ES-I3 (cell line): ENCODE measurements around the gene FEZF2.

Experiments
- H3K36me3 ChIP-seq: 2 replicates; pipeline ENCODE4 v1.6.1; 2013; ENCODE audit warnings: mild to moderate bottlenecking, low read length, control low read depth, moderate library complexity; ENCODE audit not compliant: insufficient read depth
- H3K4me1 ChIP-seq: 2 replicates; pipeline ENCODE4 v1.6.1; 2013; ENCODE audit warnings: mild to moderate bottlenecking, control low read depth, low read length; ENCODE audit not compliant: insufficient read depth
- H3K9ac ChIP-seq: 2 replicates; pipeline ENCODE4 v1.6.1; 2013; ENCODE audit warnings: low read depth, mild to moderate bottlenecking, low read length, moderate library complexity
- H3K9me3 ChIP-seq: 2 replicates; pipeline ENCODE4 v1.6.1; 2013; ENCODE audit warnings: mild to moderate bottlenecking, low read length, moderate library complexity; ENCODE audit not compliant: control insufficient read depth, insufficient read depth

FEZF2 gene

DNA sequence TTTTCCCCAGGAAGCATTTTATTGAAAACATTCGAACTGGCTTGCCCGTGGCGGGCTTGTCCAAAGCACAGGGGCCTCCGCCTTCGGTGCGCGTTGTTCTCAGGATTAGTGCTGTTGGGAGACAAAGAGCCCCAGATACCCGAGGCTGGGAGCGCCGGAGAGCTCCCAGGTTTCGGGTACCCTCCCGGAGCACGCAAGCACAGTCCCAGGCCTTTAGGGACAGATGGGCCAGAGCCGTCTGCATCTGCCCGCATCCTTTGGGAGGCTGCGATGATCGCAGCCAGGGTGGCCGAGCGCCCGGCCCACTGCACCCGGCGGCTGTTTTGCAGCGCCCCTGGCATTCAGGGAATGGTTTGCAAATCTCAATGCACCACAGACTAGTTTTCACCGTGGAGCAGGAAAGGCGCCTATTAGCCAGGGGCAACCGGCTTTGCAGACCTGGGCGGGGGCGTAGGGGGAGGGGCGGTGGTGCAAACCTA is 5.0 kb upstream of the FEZF2 start:
- H3K9me3 ChIP-seq: no peaks in the 10 kb centered on the region; the same call in 1 of the 2 replicates
- H3K36me3 ChIP-seq: no peaks in the 10 kb centered on the region
- H3K9ac ChIP-seq: peak overlapping the region; percentile 31; the same call in 1 of the 2 replicates
- H3K4me1 ChIP-seq: peaks cover 27% of the 10 kb centered on the region

- Histone ChIP-seq H3K9ac (peak overlapping the region; percentile 11; the same call in 1 of the 2 replicates), H3K4me1 (peaks cover 27% of the 10 kb centered on the region), H3K9me3 (no peaks in the 10 kb centered on the region; the same call in 1 of the 2 replicates), H3K36me3 (no peaks in the 10 kb centered on the region)
Measured at GRCh38 chr3:62376906-62377877, 3.8 kb upstream of the FEZF2 start.

GRCh38 chr3:62376454-62376720 is 3.0 kb upstream of the FEZF2 start:
- Histone ChIP-seq H3K9ac (no peak overlapping the region), H3K4me1 (peaks cover 27% of the 10 kb centered on the region), H3K9me3 (no peaks in the 10 kb centered on the region; the same call in 1 of the 2 replicates), H3K36me3 (no peaks in the 10 kb centered on the region)

- Histone ChIP-seq H3K36me3 (no peaks in the 10 kb centered on the region), H3K9ac (no peak overlapping the region), H3K4me1 (peaks cover 32% of the 10 kb centered on the region), H3K9me3 (no peaks in the 10 kb centered on the region)
Measured at GRCh38 chr3:62375655-62376453, 2.5 kb upstream of the FEZF2 start.

GRCh38 chr3:62374341-62375218 is 1.2 kb upstream of the FEZF2 start:
- Histone ChIP-seq H3K9me3 (no peaks in the 10 kb centered on the region), H3K9ac (peak overlapping the region; percentile 28; the same call in 1 of the 2 replicates), H3K4me1 (peaks cover 38% of the 10 kb centered on the region), H3K36me3 (no peaks in the 10 kb centered on the region)

- no peaks in the 10 kb centered on the region for H3K36me3 ChIP-seq
- peaks cover 31% of the 10 kb centered on the region for H3K4me1 ChIP-seq
- no peaks in the 10 kb centered on the region for H3K9me3 ChIP-seq
- peak overlapping the region; percentile 28; the same call in 1 of the 2 replicates for H3K9ac ChIP-seq
Measured at GRCh38 chr3:62373714-62374333, 474 bp upstream of the FEZF2 start.

DNA sequence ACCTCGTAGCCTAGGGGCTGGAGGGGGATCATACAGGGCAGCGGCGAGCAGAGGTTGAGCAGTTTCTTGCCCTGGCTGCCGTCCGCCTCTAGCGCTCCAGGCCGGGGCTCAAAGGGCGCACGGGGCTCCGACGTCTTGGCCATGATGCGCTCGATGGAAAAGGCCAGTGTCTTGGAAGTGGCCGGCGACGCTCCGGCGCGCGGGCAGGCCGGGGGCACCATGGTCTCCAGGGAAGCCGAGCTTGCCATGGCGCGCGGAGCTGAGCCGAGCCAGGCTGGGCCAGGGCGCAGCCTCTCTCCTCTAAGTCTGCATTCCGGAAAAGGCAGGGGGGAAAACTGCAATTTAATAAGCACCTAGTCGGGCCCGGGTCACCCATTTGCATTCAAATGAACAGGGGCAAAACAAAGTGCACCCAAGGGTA is 719 bp downstream of the FEZF2 start:
- H3K36me3 ChIP-seq: no peaks in the 10 kb centered on the region
- H3K9me3 ChIP-seq: no peaks in the 10 kb centered on the region
- H3K9ac ChIP-seq: peak overlapping the region; percentile 21; the same call in 1 of the 2 replicates
- H3K4me1 ChIP-seq: peaks cover 28% of the 10 kb centered on the region; the same call in 1 of the 2 replicates

DNA sequence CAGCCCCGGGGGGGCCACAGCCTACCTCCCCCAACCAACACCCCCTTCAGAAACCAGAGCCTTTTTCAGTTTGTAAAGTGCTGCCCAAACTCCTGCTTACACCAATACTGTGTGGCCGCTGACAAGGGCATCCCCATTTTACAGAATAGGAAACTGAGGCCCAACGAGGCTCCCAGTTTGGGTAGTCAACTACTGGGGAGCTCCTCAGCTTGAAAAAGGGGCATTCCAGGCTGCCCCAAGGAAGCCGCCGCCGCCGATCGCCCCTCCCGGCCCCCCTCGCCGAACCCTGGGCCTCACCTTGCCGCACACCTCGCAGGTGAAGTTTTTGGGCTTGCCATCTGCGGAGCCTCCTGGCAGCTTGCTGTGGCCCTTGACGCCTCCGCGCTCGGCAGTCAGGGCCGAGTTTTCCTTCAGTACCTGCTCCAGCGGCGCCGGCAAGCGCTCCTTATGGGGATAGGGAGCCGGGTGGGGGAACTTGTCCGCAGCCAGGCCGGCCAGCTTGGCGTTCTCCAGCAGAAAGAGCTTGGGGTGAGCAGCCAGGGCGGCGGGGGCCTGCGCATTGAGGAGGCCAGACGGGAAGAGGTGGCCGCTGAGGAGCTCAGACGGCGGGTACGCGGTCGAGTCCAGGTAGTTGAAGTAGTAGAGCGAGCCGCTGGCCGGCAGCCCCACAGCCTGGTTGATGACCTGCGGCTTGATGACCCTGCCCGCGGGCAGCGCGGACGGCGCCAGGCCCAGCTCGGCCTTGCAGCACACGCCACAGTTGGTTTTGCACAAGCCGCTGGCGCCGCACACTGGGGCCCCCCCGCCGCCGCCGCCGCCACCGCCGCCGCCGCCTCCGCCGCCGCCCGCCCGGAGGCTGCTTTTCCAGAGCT is 1.4 kb downstream of the FEZF2 start:
- H3K9ac ChIP-seq: peak overlapping the region; percentile 8; the same call in 1 of the 2 replicates
- no peaks in the 10 kb centered on the region for H3K36me3 ChIP-seq
- peaks cover 31% of the 10 kb centered on the region for H3K4me1 ChIP-seq
- H3K9me3 ChIP-seq: no peaks in the 10 kb centered on the region

DNA sequence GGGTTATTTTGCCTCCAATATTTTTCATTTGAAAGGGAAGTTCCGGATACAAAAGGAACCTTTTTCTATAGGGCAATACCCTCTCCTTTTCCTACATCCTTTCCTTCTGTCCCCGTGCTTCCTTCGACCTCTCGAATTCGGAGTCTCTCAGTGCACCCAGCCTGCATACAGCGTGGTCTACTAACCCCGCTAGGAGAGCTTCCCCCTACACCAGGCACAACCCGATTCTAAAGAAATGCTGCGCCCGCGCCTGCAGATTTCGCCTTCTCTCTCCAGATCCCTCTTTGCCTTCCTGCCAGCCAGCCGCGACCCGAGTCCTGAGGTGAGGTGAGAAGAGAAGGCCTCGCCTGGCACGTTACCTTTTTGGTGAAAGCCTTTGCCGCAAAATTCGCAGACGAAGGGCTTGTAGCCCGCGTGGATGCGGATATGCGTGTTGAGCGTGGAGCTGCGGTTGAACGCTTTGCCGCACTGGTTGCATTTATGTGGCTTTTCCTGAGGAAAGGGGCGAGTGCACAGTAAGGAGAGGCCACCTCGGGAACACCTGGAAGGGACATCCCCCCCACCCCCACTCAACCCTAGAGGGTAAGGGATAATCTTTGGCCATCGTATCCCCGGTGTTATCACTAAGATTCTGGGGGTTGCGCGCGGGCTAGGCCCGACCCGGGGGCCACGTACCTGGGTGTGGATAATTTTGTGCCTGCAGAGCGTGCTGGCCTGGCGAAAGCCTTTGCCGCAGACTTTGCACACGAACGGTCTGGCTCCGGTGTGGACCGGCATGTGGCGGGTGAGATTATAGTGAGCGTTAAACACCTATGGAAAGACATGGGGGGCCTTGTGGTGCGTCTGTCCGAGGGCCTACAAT is 2.3 kb downstream of the FEZF2 start:
- H3K4me1 ChIP-seq: peaks cover 39% of the 10 kb centered on the region

GRCh38 chr3:62370112-62370857 is 3.1 kb downstream of the FEZF2 start:
- Histone ChIP-seq H3K9ac (peak overlapping the region; percentile 12; the same call in 1 of the 2 replicates), H3K36me3 (no peaks in the 10 kb centered on the region), H3K4me1 (peaks cover 41% of the 10 kb centered on the region), H3K9me3 (no peaks in the 10 kb centered on the region)

More for the DNA sequence above, 2.3 kb downstream of the FEZF2 start:
- H3K9me3 ChIP-seq: no peaks in the 10 kb centered on the region
- H3K36me3 ChIP-seq: no peaks in the 10 kb centered on the region
- H3K9ac ChIP-seq: peak overlapping the region; percentile 32; the same call in 1 of the 2 replicates

GRCh38 chr3:62369476-62369743 is 3.9 kb downstream of the FEZF2 start:
- H3K9ac ChIP-seq: peak overlapping the region; percentile 65; the same call in 1 of the 2 replicates
- H3K9me3 ChIP-seq: no peaks in the 10 kb centered on the region
- H3K4me1 ChIP-seq: peaks cover 33% of the 10 kb centered on the region
- no peaks in the 10 kb centered on the region for H3K36me3 ChIP-seq
